Measurements from ENCODE around the gene REEP3. TPM values are rescaled to one million over a fixed set of nuclear protein-coding genes. Genes with fewer than 3 reads are reported as not detected.

REEP3 gene
- polyA plus RNA-seq, 4 donors = 9.8 to 46.3 (median 21.4) TPM

- Histone ChIP-seq H3K27me3 (ENCODE audit: control insufficient read depth in 3 of 3, insufficient read depth in 3 of 3, low read length in 3 of 3) (no peaks in the 10 kb centered on the region), H3K4me1 (ENCODE audit: control insufficient read depth in 3 of 3, insufficient read depth in 2 of 3, low read depth in 1 of 3, low read length in 2 of 3) (no peaks in the 10 kb centered on the region), H3K4me3 (ENCODE audit: low read depth in 1 of 3, low read length in 3 of 3) (no peak overlapping the region), H3K27ac (ENCODE audit: low read depth in 1 of 3, low read length in 2 of 3) (no peak overlapping the region), H3K9me3 (ENCODE audit: control insufficient read depth in 2 of 2, insufficient read depth in 1 of 2, low read depth in 1 of 2, low read length in 1 of 2) (no peaks in the 10 kb centered on the region), H3K36me3 (ENCODE audit: control insufficient read depth in 3 of 3, insufficient read depth in 2 of 3, low read depth in 1 of 3, low read length in 3 of 3) (no peaks in the 10 kb centered on the region)
- DNase-seq (no peak), FAIRE-seq (no peak)
- 78 to 85% (median 84%) methylated on average over 7 of the region's 7 CpGs for WGBS, 3 donors
Measured at GRCh38 chr10:63673246-63673645, 152.0 kb downstream of the REEP3 start.

- Histone ChIP-seq H3K36me3 (ENCODE audit: control insufficient read depth in 3 of 3, insufficient read depth in 2 of 3, low read depth in 1 of 3, low read length in 3 of 3) (no peaks in the 10 kb centered on the region), H3K27ac (ENCODE audit: low read depth in 1 of 3, low read length in 2 of 3) (no peak overlapping the region), H3K4me1 (ENCODE audit: control insufficient read depth in 3 of 3, insufficient read depth in 2 of 3, low read depth in 1 of 3, low read length in 2 of 3) (no peaks in the 10 kb centered on the region), H3K9me3 (ENCODE audit: control insufficient read depth in 2 of 2, insufficient read depth in 1 of 2, low read depth in 1 of 2, low read length in 1 of 2) (no peaks in the 10 kb centered on the region), H3K27me3 (ENCODE audit: control insufficient read depth in 3 of 3, insufficient read depth in 3 of 3, low read length in 3 of 3) (no peaks in the 10 kb centered on the region), H3K4me3 (ENCODE audit: low read depth in 1 of 3, low read length in 3 of 3) (no peak overlapping the region)
- FAIRE-seq = no peak
- no peak for DNase-seq
Measured at GRCh38 chr10:63673846-63674245, 152.6 kb downstream of the REEP3 start.

Other genes starting within 250 kb of the REEP3 start
- gene JMJD1C, start 55.4 kb upstream of the REEP3 start, polyA plus RNA-seq = 100 to 1,000 TPM in 1 of 4 donors, 10 to 100 TPM in 3; 22.4 to 108 (median 39.1) TPM

Measured in small intestine (tissue), 7 donors.